HG03558 (cell line): ENCODE measurements around the gene A4GALT.
"Not testable (repeated sequence)": the region's sequence is repeated elsewhere in the genome, so short reads cannot be mapped to it uniquely, and the experiment has no call there.

ENCODE experiments used
- ATAC-seq: cut with Tn5 transposase; IDR thresholded peaks from one replicate; pipeline ENCODE4 v1.9.1; 2021; ENCODE audit warnings: moderate number of reproducible peaks; ENCODE audit not compliant: unreplicated experiment; ENCODE audit errors: extremely low read depth

Gene A4GALT

DNA sequence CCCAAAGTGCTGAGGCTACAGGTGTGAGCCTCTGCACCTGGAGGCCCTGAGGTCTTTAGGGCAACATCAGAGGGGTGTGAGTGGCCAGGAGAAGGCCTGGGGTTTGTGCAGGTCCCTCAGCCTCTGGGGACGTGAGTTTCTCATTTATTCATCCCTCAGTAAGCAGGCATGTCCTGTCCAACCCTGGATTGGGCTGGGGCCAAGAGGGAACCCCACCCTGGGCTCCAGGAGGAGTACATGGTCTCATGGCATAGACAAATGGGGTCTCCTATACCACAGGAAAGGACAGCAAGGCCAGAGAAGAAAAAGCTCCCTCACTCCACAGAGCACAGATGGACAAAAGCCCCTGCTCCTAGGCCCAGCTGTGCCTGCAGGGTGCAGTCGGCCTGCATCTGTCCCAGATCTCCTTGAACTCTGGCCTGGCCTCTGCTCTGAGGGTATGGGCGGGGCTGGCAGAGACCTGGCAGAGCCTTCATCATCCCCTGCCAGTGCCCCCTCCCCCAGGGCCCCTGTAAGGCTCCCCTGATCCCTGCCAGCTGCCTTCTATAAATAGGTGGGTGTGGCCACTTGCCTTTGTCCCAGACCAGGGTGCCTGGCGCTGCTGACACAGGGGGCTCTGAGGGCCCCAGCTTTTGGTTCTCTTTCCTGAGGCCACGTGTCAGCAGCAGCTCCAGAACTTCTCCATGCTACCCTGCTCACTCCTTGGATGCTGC is 34.6 kb downstream of the A4GALT start:
- ATAC-seq = no peak

DNA sequence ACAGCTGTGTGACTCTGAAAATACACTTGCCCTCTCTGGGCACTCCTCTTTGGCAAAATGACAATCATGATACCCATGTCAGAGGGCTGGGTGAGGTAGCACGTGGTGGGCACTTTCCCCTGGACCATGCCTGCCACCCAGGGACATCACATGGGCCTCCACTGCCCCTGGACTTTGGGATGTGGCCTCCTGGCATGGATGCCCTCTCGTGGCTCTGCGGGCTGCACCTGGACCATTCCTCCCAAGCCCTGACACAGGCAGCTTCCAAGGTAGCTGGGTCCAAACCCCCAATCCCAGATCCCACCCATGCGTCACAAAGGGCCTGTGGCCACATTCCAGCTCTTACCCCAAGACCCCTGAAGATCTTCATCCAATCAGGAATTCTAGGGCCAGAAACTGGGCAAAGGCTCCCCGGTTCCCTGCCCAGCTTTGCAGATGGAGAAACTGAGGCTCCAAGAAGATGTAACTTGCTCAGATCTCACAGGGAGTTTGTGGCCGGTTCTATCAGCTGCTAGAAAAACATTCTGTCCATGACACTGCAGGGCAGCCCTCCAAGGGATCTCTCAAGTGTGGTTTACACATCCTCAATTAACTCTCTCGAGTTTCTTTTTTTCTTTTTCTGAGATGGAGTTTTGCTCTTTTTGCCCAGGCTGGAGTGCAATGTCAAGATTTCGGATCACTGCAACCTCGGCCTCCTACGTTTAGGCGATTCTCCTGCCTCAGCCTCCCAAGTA is 36.0 kb downstream of the A4GALT start:
- ATAC-seq = no peak

DNA sequence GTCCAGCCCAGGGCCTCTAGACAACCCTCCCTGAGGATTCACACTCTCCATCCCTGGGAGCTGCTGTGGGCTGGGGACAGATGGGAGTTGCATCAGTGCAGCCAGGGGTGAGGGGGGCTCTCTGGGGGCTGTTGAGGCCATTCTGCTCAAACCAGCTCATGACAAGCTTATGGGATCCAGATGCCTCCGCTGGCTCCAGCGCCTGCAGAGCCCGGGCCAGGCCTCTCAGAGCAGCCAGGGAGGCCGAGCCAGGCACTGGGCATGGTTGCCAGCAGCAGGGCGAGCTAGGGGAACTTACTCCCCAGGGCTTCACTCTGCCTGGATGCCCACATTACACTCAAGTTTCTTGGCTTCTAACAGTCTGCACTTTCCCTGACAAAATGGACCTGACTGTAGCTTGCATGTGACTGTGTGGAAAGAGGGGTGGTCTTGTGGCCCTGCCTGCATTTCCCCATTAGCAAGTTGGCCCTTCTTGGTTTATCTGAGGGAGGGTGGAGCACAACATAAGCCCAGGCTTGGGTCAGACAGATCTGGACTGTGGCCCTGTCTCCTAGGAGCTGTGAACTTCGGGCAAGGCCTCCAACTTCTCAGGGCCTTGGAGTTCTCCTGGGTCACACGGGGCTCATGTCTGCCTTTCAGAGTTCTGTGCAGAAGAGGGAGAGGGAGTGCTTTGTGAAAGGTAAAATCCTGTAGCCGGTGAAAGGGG is 36.9 kb downstream of the A4GALT start:
- ATAC-seq = no peak

DNA sequence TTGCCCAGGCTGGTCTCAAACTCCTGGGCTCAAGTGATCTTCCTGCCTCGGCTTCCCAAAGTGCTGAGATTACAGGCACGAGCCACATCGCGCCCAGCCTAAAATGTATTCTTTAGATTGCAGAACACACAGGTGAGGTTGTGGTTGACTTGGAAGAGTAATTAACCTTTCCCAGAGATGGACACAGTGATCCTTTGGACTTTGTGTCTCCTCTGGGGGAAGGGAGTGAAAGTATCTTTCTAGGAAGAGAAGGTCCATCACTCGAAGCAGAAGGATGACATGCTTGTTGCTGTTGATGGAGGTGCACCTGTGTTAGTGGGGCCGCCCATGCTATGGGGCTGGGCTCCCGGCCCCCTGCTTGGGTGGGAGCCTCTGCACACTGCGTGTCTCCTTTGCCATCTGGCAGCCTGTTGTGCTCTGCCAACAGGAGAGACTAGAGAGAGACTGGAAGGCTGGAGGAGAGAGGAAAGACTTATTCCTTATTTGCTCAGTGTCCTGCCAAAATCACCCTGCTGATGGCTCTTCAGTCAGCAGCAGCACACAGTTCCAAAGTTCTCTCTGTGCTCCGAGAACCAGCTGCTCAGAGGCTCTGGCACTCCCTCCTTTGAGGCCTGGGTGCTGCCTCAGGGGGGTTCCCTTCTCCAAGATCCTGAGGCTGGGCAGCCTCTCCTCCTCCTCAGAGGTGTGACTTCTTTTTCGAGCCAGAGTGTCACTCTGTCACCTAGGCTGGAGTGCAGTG is 38.4 kb downstream of the A4GALT start:
- no peak for ATAC-seq

DNA sequence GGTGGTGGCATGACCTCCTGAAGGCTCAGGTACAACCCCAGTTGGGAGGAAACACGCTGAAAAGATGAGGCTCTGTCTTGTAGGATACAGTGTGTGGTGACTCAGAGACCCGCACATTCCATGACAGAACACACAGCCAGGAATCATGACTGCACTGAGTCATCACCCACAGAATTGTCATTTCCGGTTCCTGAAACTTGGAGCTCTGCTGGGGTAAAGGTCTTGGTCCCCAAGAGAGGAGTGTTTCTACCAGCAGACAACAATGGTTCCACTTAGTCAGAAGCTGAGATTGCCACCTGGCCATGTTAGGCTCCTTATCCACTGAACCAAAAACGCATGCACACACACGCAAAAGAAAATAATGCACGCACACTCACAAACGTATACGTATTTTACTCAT is 40.0 kb downstream of the A4GALT start:
- ATAC-seq = no peak

DNA sequence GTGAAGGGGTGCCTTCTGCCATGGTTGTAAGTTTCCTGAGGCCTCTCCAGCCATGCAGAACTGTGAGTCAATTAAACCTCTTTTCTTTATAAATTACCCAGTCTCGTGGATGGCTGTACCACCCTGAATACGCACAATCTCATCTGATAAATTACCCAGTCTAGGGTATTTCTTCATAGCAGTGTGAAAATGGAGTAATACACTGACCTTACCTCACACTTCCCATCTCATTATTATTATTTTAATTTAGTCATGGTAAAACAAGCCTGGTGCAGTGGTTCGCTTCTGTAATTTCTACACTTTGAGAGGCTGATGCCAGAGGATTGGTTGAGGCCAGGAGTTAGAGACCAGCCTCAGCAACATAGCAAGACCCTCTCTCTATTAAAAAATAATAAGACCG is 41.0 kb downstream of the A4GALT start:
- no peak for ATAC-seq

DNA sequence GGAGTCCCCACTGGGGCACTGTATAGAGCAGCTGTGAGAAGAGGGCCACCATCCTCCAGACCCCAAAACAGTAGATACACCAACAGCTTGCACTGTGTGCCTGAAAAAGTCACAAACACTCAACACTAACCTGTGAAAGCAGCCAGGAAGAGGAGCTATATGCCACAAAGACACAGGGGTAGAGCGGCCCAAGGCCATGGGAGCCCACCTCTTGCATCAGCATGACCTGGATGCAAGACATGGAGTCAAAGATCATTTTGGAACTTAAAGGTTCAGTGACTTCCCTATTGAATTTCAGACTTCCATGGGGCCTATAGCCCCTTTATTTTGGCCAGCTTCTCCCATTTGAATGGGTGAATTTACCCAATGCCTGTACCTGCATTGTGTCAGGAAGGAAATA is 41.8 kb downstream of the A4GALT start:
- no peak for ATAC-seq

DNA sequence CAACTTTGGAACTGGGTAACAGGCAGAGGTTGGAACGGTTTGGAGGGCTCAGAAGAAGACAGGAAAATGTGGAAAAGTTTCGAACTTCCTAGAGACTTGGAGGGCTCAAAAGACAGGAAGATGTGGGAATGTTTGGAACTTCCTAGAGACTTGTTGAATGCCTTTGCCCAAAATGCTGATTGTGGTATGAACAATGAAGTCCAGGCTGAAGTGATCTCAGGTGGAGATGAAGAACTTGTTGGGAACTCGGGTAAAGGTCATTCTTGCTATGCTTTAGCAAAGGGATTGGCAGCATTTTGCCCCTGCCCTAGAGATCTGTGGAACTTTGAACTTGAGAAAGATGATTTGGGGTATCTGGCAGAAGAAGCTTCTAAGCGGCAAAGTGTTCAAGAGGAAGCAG is 42.7 kb downstream of the A4GALT start:
- ATAC-seq = not testable (repeated sequence)

DNA sequence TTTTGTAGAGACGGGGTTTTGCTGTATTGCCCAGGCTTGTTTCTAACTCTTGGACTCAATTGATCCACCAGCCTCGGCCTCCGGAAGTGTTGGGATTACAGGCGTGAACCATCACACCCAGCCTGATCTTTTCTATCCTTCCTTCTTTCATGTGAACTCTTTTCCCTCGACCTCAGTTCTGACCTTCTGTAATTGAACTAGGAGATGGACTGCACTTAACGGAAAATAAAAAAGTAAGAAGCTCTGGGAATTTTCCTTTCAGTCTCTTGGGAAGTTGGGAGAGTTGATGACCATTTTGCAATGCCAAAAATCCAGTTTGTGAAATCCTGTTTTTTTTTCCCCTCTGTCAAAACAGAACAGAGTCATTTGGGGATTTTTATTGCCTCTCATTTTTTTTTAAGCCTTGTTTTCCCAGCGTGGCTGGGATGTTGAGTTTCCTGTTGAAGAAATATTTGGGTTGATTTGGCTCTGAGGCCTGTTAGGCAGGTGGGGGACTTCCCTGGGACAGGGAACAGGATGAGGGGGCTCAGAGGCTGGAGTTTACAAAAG is 44.5 kb downstream of the A4GALT start:
- no peak for ATAC-seq

DNA sequence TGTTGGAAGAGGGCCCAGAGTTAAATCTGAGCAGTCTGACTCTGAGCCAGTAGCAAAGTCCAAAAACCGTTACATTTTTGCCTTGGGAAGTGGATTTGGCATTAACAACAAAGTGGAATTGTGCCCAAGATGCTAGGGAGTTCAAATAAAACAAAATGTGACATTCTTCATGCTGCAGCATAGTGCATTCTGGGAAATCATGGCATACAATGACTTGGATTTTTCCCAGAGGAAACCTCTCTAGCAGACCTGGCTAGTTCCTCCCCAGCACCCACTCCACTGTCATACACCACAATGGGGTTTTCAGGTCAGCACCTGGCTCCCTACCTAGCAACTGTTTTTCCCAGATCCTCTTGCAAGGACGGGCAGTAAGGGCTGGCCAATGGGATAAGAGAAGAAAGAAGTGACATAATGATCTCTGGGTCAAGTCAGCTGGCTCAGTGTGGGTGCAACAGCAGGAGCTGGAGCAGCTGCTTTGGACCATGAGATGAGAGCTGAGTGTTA is 46.7 kb downstream of the A4GALT start:
- ATAC-seq = no peak

DNA sequence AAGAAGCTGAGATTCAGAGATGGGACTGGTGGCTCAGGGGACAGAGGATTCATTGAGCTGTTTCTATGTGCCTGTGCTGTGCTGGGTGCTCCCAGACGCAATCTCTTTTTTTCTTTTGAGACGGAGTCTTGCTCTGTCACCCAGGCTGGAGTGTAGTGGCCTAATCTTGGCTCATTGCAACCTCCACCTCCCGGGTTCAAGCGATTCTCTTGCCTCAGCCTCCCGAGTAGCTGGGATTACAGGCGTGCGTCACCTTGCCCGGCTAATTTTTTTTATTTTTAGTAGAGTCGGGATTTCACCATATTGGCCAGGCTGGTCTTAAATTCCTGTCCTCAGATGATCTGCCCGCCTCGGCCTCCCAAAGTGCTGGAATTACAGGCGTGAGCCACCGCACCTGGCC is 47.6 kb downstream of the A4GALT start:
- ATAC-seq = not testable (repeated sequence)

DNA sequence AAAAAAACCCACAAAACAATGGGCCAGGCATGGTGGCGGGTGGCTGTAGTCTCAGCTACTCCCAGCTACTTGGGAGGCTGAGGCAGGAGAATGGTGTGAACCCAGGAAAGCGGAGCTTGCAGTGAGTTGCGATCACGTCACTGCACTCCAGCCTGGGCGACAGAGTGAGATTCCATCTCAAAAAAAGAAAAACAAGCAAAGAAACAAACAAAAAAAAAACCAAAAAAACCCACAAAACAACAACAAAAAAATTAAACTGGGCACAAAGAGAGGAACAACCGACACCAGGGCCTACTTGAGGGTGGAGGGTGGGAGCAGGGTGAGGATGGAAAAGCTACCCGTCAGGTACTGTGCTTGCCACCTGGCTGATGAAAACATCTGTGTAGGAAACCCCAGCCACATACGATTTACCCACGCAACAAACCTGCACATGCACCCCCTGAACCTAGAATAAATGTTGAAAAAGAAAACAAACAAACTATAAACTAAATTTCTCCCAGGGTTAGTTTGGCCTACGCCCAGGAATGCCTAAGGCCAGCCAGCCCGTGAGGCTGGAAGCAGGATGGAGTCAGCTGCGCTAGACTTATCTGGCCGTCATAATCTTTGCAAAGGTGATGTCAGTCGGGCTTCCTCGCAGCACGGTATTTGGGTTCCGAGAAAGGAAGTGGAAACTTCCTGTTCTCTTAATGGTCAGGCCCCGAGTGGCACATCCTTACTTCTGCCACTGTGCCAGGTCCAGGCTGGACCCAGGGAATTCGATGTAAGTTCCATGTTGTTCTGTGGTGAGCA is 49.6 kb downstream of the A4GALT start:
- ATAC-seq = no peak

DNA sequence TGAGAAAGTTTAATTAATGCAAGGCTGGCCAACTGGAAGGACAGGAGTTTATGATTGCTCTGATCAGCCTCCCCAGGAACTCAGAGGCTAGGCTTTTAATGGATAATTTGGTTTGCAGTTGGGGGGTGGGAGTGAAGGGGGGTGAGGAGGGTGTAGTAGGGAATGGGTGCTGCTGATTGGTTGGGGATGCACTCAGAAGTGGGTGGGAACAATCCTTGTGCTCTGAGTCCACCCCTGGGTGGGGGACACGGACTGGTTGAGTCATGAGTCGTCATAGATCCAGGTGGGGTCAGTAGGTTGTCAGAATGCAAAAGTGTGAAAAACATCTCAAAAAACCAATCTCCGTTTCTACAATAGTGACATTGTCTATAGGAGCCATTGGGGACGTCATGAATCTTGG is 50.6 kb downstream of the A4GALT start:
- no peak for ATAC-seq

DNA sequence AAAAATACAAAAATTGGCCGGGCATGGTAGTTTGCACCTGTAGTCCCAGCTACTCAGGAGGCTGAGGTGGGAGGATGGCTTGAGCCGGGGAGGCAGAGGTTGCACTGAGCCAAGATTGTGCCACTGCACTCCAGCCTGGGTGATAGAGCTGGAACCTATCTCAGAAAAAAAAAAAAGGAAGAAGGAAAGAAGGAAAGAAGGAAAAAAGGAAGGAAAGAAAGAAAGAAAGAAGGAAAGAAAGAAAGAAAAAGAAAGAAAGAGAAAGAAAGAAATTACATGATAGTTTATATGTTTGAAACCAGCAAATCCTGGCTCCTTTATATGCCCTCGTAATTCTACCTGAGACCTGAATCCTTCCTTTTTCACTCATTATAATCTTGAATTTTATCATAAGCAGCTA is 54.3 kb downstream of the A4GALT start:
- ATAC-seq = not testable (repeated sequence)

DNA sequence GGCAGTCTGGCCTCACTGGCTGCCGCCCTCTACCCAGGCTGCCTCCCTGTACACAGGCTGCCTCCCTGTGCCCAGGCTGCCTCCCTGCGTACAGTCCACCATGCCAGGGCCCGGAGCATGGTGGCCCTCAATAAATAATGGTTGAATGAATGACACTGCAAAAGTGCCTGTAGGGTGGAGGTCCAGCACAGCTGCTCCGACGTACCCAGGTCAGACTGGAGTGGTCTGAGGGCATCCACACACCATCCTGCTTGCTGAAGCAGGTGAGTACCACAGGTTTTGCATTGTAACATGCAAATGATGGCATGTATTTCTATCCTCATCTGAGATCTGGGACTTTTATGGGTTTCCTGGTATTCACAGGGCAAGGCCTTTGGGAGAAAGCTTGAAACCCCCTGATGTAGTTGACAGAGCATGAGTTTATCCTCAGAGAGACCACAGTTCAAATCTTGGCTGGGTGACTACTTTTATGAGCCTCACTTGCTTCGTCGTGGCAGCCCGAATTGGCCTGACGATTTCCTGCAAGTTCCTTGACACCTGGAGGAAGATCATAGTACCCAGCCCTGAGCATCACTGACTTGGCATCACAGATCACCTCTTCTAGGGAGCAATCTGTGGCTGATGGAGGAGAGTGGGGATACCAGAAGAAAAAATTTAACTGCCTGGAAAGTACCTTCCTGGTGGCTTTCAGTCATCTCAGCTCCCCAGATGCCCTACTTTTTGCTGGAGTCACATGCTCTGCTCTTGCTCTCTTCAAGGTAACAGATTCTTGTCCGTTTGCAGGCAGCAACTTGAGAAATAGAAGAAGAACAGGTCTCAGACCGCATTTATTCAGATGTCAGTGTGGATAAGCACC is 55.5 kb downstream of the A4GALT start:
- ATAC-seq = no peak

DNA sequence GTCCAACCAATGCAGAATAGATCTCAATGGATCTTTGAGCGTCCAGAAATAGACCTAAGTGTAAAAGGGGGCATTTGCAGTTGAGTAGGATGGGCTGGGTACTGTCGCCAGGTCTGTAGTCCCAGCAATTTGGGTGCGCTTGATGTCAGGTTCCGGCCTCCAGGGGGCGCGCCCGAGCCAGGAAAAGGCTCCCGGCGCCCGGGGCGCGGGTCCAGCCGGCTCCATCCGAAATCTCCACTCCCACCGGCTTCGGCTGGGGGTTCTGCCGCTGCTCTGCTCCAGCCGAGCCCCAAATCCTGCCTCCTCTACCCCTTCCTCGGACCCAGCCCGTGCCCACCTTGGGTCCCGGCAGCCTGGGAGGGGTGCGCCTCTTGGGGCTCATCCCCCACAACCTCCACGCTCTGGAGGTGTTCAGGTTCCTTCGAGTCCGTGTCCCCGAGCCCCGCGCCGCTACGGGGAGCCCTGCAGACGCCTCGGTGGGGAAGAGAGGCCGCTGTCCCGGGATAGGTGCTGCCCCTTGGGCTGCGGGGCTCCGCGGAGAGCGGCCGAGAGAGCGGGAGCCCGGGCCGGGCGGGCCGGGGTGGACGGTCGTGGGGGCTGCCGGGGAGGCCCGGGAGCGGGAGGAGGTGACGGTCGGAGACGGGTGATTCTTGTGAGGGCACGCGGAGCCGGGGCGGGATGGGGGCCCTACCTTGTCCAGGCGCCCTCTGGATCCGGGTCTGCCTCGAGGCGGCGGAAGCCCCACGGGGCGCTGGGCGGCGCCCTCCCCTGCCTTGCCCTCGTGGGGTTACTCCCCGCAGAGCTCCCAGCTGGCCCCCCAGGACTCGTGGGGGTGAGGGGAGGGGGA is 58.5 kb downstream of the A4GALT start:
- no peak for ATAC-seq

DNA sequence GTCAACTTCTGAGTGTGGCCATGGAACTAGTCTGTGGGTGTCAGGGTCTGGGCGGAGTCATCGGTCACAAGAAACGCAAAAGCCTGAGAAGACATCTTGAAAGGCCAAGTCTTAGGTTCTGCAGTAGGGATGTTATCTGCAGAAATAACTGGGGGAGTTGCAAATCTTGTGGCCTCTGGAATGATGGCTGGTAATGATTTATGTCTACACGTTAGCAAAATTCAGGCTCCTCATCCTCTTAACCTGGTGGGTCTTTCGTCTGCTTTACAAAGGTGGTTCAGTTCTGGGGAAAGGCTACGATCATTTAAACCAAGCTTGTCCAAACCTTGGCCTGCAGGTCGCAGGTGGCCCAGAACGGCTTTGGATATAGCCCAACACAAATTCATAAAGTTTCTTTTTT is 64.1 kb downstream of the A4GALT start:
- no peak for ATAC-seq

DNA sequence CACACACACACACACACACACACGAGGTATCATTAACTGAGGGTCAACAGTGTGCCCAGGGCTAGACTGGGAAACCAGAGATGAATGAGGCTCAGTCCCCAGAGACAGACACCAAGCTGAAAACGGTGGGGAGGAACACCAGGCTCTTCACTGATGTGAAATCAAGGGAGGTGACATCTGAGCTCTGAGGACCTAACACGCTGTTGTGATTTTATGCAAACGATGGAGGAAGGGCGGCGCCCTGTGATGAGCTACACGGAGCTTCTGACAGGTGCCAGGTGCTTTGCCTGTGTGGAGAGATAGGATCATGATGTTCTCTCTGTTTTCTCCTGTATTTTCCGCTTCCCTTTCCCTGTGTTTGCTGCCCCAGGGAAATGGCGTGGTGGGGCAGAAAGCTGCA is 65.0 kb downstream of the A4GALT start:
- no peak for ATAC-seq
